Ovary (tissue), 9 donors: ENCODE data around the gene CACNB2. TPM values are rescaled to one million over a fixed set of nuclear protein-coding genes. Genes with fewer than 3 reads are reported as not detected.
"Not testable (repeated sequence)": the region's sequence is repeated elsewhere in the genome, so short reads cannot be mapped to it uniquely, and the experiment has no call there.

Experiments
- DNase-seq, 5 donors: peaks; one replicate each; pipeline ENCODE4 v3.0.0-alpha.2; 2019 to 2020
- H3K27ac ChIP-seq, 2 donors: fragments of 200-600 bp; one replicate each; pipeline versions ENCODE4 v1.5.1 to v1.8.0; 2019 to 2022
- H3K27me3 ChIP-seq: fragments of 200-600 bp; one replicate; pipeline ENCODE4 v1.8.0; 2022
- H3K36me3 ChIP-seq: fragments of 200-600 bp; sonication (generic); one replicate; pipeline ENCODE4 v1.5.1; 2019
- H3K4me1 ChIP-seq: one replicate; pipeline ENCODE4 v1.8.1; 2013; ENCODE audit warnings: mild to moderate bottlenecking, moderate library complexity; ENCODE audit not compliant: insufficient read depth
- H3K4me3 ChIP-seq: fragments of 200-600 bp; sonication (generic); one replicate; pipeline ENCODE4 v1.5.1; 2017
- H3K9me3 ChIP-seq, 2 donors: fragments of 200-600 bp in 1 of 2; sonication (generic) in 1 of 2; one replicate each; pipeline versions ENCODE4 v1.5.1 to v1.8.1; 2013 to 2019; ENCODE audit warnings: mild to moderate bottlenecking in 1 of 2, moderate library complexity in 1 of 2
- CTCF ChIP-seq, 3 donors: fragments of 450-650 bp in 2 of 3; fragments of 200-600 bp in 1 of 3; IDR thresholded peaks; one replicate each; pipeline versions ENCODE4 v1.5.1 to v1.8.0; 2016 to 2022; ENCODE audit warnings: antibody characterized with exemption in 3 of 3, mild to moderate bottlenecking in 1 of 3
- EP300 ChIP-seq: sonication (generic); formaldehyde crosslinking; IDR thresholded peaks from one replicate; pipeline ENCODE4 v1.6.1; 2017; ENCODE audit warnings: antibody characterized with exemption
- POLR2A ChIP-seq: fragments of 450-650 bp; IDR thresholded peaks from one replicate; pipeline ENCODE4 v1.6.1; 2017; ENCODE audit warnings: antibody characterized with exemption, mild to moderate bottlenecking, moderate library complexity
- WGBS, 3 donors: extraction: QIAGEN DNeasy Blood & Tissue Kit in 1 of 3; methylation state at CpG; one replicate each; pipeline versions ENCODE4 v1.1.5 to v1.1.7; 2013 to 2017; 5-methylcytosine and 5-hydroxymethylcytosine counted together
- intact Hi-C, 4 donors: fragments of 100-400 bp; cut with DNase I; formaldehyde crosslinking; loops; one replicate each; pipeline versions ENCODE4 v1.11.0 to v1.15.1; 2022 to 2023
- polyA plus RNA-seq, 2 donors: library from polyadenylated mRNA; stranded (reverse); fragments of 200-250 nt in 1 of 2; fragments of 350-450 nt in 1 of 2; fragmentation: Illumina TruSeq in 1 of 2; extraction: RNeasy Lipid Tissue Mini Kit (QIAGEN cat#74804) in 1 of 2; gene quantifications; one replicate each; pipeline ENCODE4 v1.2.3, GENCODE V29; 2013 to 2014
- total RNA-seq, 7 donors: library from RNA; depleted of rRNA in 2 of 7; stranded (reverse); fragments of >200 nt in 2 of 7; fragmentation: NEBNext Ultra II Directional in 3 of 7; extraction: Animal tissue kit (Norgen Biotek cat#: 25700) in 3 of 7; gene quantifications; one replicate each; pipeline versions ENCODE4 v1.1.0 to v1.2.4, GENCODE V29; 2016 to 2023
- donor health status: DM: no; HTN: no; CAD: no; lungs with moderate emphysema.
- donor health status: DM: no; HTN: no; CAD: no.
- donor health status: Bipolar disorder and iron deficiency.
- donor health status: DM: yes; HTN: yes; CAD: no.
- donor health status: DM: no; HTN: no; CAD: no.
- donor health status: DM: yes; HTN: yes; CAD: no.

CACNB2 gene
- total and polyA plus RNA-seq, 9 donors, result 8.9 to 60.9 (median 23.8) TPM

GRCh38 chr10:18151356-18151890 is 11.2 kb downstream of the CACNB2 start:
- no peak overlapping the region for H3K27ac ChIP-seq
- DNase-seq, result no peak
- WGBS, 3 donors, result 95 to 98% (median 98%) methylated on average over 5 of the region's 5 CpGs
- no peaks in the 10 kb centered on the region for H3K4me1 ChIP-seq
- H3K27me3 ChIP-seq, result no peaks in the 10 kb centered on the region
- intact Hi-C loops, result no loop called here
- H3K9me3 ChIP-seq, result no peaks in the 10 kb centered on the region
- no peak overlapping the region for H3K4me3 ChIP-seq
- no peaks in the 10 kb centered on the region for H3K36me3 ChIP-seq
- TF ChIP-seq POLR2A (no peak), EP300 (no peak), CTCF (IDR thresholded peaks at IDR 0.05) (no peak)

GRCh38 chr10:18153381-18153780 is 13.2 kb downstream of the CACNB2 start:
- H3K27ac ChIP-seq, H3K36me3 ChIP-seq, H3K27me3 ChIP-seq, DNase-seq, H3K4me1 ChIP-seq, H3K9me3 ChIP-seq, intact Hi-C loops, H3K4me3 ChIP-seq: not testable (repeated sequence)
- WGBS, 3 donors, result 98 to 100% (median 99%) methylated on average over 4 of the region's 4 CpGs

GRCh38 chr10:18155321-18155720 is 15.1 kb downstream of the CACNB2 start:
- no peak overlapping the region for H3K4me3 ChIP-seq
- no peaks in the 10 kb centered on the region for H3K36me3 ChIP-seq
- H3K4me1 ChIP-seq, result peaks cover 4% of the 10 kb centered on the region
- DNase-seq, result no peak
- H3K27ac ChIP-seq, result no peak overlapping the region
- no peaks in the 10 kb centered on the region for H3K27me3 ChIP-seq
- intact Hi-C loops, result no loop called here
- TF ChIP-seq CTCF (IDR thresholded peaks at IDR 0.05) (no peak), POLR2A (no peak), EP300 (no peak)
- H3K9me3 ChIP-seq, result no peaks in the 10 kb centered on the region

- H3K27ac ChIP-seq, H3K27me3 ChIP-seq, H3K4me1 ChIP-seq, intact Hi-C loops, H3K36me3 ChIP-seq, DNase-seq, H3K4me3 ChIP-seq, H3K9me3 ChIP-seq: not testable (repeated sequence)
- WGBS, 3 donors, result 91 to 96% (median 92%) methylated on average over 8 of the region's 8 CpGs
These were observed 16.6 kb downstream of the CACNB2 start for GRCh38 chr10:18156797-18157196.

GRCh38 chr10:18157881-18158280 is 17.7 kb downstream of the CACNB2 start:
- H3K27ac ChIP-seq, result peak overlapping the region in 1 of 2 donors; percentile 18
- H3K4me1 ChIP-seq, result peaks cover 4% of the 10 kb centered on the region
- intact Hi-C loops, result no loop called here
- H3K9me3 ChIP-seq, result no peaks in the 10 kb centered on the region
- DNase-seq, result no peak
- no peaks in the 10 kb centered on the region for H3K27me3 ChIP-seq
- no peak for TF ChIP-seq CTCF (IDR thresholded peaks at IDR 0.05)
- no peak for TF ChIP-seq POLR2A
- TF ChIP-seq EP300, result no peak
- H3K4me3 ChIP-seq, result peak overlapping the region; percentile 11
- H3K36me3 ChIP-seq, result no peaks in the 10 kb centered on the region
- 14 to 34% (median 27%) methylated on average over 3 of the region's 3 CpGs for WGBS, 3 donors
